Activated gamma-delta T cell treated with Interleukin-2 at 50 U/mL for 16 hours (primary cell): ENCODE measurements around the gene ZNF407.

Source experiments
- DNase-seq: peaks from one replicate; pipeline ENCODE4 v3.0.0-alpha.2; 2020

Gene ZNF407

DNA sequence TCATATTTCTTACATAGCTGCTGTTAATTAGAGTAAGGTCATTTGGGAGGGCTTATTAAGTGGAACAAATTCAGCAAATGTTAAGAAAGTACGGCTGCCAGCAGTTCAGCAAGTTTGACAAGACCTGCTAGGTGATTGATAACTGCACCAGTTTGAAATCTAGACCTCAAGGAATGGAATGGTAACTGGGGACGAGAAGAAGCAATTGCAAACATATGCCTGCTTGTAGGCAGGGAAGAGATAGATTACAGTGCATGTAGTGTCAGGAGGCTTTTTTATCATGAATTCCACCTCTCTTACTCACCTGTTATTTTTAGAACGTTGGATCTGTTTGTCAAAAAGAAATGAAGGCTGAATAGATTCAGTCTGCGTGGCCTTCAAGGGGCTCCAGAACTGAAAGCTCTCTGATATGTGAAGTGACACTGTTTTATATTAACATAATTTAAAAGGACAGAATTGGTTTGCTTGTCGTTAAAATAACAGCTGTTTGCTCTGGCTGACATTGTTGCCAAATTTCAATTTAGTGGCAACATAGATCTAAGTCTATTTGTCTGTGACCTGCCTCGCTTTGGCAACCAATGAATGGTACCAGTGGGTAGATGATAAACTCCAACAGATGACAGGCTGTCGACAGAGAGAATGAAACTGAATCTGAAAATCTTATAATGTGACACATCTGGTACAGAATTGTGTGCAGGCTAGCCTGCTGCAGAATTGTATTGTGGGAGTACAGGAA lies 199.3 kb downstream of the ZNF407 start:
- DNase-seq = no peak

DNA sequence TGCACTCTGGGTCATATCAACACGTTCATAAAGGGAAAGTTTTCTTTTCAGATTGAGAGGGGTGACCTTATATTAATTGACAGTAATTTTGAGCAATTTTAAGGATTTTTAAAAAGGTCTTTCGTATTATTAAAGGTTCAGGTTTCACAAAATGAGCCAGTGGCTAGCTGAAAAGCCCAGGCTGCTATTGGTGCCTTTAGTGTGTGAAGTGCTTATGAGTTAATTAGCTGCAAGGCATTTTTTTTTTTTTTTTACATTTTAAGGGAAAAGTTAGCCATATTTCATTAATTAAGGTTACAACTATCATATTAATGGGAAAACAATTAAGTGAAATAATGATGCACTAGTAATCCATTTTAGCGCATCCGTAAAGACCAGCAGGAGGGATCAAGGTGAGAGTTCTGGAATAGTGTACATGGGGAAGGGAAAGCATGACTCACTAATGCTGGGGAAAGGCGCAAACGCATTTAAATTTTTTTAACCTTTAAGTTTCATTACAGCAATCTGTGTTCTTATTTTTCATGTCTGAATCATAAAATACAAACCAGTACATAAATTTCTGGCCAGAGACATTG lies 200.0 kb downstream of the ZNF407 start:
- DNase-seq = no peak

DNA sequence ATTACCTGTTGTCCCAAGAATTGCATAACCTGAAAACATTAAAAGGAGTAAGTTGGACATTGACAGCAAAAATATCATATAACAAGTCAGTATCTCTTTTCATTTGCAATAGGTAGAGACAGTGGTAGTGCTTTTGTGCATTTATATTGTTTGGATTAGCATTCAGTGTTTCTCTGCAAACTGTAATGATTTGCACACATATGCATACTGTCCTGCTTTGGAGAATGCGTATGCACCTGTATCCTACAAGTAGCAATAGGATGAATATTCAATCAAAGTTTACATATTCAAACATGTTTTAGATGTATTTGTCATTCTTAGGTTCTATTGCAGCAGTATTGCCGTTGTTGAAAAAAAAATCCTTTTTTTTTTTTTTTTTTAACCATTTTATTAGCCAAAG lies 201.9 kb downstream of the ZNF407 start:
- DNase-seq = no peak

DNA sequence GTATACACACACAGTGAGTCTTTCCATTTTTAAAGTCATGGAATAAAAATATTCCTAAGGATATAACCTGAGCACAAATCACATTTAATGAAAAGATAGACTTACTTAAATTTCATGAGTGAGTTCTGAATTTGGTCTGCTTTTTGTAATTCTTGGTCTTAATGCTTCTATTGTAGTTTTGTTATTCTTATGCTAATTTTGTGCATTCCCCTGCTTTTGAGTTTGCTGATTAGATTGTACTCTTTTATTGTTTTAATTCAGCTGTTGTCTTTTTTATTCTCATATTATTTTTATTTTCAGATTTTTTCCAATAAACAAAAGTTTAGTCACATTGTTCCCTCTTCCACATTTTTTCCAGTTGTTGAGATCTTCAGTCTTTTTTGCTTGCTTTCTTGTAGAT lies 202.4 kb downstream of the ZNF407 start:
- no peak for DNase-seq

DNA sequence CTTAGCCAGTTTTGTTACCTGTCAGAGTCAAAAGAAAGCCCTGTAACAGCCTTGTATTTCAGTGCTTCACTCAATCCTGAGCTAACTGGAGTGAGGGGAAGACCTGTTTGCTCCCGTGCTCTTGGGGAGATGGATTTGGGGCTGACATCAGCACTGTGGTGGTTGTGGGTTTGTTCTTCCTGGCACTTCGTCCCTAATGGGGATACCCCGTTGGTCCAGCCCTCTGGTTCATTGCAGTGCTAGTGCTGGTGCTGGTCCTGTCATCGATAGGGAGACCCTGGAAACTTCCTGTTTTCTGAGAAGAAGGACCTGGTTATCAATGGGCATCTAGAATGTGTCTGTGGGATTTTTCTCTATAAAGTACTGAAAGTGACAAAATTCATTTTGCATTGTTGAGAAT lies 205.4 kb downstream of the ZNF407 start:
- no peak for DNase-seq

DNA sequence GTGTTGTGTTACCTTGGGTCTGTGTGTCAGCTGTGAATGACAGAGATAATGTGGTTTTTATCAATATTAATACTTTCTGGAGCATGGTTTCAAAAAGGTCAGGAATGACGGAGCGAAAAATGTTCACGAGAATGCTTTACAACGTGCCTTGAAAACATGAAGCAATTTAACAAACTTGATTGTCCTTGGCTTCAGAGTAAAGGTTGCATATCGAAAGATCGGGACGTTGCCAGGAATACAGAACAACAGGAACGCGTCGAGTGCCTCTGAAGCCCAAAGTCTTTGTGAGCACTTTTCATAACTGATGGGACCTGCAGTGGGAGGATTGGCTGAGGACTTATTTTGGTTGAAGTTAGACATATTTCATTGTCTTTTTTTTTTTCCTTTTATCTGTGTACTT lies 206.1 kb downstream of the ZNF407 start:
- no peak for DNase-seq

DNA sequence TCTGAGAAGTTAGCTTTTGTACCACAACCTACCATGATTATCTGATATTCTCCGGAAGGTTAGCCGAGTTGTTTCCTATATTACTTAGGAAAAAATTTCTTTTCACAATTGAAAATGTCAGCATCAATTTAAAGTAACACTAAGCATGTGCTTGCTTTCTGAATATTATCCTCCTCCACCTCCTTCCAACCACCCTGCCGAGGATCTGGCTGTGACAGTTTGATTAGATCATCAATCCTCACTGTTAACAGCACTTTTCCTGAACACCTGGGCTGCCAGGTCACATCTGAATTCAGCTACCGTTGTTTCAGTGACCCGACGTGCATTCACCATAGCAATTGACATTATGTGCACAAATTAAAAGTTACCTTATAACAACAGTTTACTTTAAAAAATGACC lies 207.0 kb downstream of the ZNF407 start:
- no peak for DNase-seq

DNA sequence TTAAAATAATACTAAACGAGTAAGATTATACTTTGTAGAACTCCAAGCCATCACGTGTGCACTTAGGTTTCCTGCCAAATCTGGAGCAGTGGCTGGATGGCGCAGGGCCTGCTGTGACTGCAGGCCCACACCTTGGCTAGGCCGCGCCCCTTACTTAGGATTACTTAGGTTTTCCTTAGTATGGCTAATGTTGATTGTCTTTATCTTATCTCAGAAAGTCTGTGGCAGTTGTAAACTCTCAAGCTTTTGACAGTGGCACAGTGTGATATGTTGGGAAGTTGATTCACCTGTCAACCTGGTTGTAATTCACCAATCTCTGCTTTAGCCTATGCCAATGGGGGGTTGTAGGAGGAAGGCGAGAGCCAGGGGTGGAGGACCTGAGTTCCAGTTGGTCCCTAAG lies 208.4 kb downstream of the ZNF407 start:
- no peak for DNase-seq

DNA sequence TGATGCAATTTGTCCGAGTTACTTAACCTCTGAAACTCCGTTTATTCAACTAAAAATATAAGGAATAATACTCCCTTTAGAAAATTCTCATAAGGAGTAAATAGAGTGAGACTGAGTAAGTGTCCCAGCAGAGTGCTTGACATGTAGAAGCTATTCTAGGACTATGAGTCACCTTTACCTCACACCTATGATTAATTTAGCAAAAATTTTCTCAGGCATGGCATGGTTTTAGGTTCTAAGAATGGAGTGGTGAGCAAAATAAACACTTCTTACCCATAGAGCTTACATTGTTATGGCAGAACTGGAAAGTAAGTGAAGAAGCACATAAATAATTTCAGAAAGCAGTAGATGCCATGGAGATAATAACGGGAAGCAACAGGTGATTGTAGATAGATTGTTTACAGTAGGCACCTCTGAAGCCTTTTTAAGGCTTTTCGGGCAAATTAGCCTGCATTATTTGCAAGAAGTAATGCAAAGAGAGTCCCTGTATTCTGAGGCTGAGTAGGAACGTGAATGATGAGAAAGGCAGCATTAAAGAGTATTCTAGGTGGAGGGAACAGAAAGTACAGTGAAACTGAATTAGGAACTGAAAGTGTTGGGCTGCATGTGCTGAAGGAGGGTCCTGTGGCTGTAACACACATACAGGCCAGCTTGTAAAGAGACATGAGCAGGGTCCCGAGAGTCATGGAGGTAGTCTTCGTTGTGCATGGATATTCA lies 209.2 kb downstream of the ZNF407 start:
- no peak for DNase-seq

DNA sequence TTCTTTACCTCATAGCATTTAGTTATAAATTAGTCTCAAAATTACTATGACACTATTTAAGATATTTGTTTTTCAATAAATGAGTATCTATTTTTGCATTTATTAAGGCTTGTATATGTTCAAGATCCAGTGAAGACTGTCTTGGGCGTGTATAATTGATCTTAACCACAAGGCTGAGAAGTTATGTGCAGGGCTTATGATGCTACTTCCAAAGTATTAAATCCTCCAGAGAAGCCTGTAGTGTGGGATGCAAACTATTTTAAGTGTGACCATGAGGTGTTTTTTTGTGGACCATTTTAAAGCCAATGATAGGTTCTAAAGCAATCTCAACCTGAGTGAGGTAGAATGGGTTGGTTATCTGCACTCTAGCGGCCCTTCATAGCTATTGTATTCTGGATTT lies 219.9 kb downstream of the ZNF407 start:
- no peak for DNase-seq

DNA sequence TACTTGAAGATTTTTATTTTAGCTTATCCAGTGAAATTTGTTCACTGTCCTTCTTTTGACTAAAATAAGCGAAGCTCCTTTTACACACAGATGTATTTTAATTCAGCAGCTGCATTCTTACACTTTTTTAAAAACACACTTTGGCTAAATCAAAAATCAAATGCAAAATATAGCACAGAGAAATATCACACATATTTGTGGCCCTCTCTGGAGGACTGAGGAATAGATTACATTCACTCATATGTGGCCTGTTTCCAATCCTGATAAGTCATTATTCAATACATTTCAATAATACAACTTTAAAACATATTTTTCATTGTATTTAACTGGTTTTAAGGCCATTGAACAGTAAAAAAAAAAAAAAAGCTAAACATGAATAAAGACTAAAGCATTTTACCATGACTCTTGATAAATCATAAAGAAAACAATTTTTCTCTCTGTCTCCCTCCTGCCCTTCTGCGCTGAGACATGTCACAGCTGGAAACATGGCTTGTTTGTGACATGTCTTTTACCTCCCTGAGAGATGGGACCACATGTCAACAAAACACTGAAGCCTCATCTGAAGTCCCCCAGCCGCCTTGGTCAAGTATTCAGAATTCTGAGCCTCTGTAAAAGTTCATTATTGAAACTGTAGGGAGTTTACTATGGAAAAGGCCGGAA lies 221.0 kb downstream of the ZNF407 start:
- no peak for DNase-seq

DNA sequence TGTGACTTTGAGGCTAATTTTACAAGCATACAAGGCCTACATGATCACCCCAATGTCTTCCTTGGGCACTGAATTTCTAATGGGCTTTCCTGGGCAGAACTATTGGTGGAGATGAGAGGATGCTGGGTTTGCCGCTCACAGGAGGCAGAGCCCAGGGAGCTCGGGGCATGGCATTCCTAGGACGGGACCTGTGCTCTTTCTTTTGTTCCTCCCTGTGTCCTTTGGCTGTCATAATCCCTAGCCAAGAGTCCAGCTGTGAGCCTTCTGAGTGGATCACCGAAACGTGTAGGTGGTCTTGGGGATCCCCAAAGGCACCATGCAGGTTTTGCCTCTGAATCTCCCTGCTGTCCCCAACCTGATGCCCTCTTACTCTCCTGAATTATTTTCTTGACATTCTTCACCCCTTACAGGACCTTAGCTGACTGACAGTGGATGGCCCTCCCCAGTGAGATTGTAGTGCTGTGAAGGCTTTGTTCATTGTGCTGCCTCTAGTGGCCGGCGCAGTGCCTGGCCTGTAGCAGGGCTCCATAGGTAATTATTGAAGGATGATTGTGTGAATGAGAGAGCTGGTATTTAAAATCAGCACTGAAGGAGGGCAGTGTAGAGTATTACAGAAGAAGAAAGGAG lies 221.9 kb downstream of the ZNF407 start:
- DNase-seq = no peak

DNA sequence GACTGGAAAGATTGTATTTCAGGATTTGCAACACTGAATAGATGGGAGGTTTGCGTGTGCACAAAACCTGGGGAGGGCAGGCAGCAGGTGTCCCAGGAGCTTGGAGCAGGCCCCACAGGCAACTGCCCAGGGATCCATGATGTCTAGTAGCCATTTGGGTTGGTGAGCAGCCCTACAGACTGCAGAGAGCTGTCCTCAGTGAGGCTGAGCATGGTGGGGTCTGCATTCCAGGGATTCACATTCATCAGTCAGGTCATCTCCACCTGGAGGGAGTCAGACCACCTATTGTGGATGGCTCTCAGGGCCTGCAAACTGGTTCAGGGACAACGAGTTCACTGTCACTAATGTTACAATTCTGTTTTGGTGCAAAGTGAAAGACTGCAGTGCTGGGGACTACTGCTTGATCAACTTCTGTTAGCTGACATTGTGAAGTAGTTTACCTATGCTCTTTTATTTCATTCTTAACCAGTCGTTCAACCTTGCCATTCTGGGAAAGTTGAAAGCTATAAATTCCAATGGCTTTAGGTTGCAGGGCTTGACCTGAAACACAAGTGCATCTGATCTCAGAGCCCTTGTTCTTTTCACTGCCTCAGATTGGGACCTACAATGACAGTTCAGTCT lies 222.6 kb downstream of the ZNF407 start:
- DNase-seq = no peak

DNA sequence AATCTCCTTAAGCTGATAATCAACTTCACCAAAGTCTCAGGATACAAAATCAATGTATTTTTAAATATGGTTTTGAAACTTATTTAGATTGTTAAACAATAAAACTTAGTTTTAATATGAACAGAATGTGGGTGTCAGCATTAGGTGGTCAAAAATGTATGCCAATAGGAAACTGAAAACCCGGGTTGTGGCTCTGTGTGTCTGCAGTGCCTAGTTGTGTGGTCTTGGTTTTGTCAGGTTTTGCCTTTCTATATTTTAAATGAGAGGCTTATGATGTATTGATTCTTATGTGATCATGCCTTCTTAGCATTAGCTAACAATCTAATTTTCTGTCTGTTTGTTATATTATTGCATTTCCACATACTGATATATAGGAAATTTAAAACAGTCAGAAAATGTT lies 227.8 kb downstream of the ZNF407 start:
- DNase-seq = no peak

DNA sequence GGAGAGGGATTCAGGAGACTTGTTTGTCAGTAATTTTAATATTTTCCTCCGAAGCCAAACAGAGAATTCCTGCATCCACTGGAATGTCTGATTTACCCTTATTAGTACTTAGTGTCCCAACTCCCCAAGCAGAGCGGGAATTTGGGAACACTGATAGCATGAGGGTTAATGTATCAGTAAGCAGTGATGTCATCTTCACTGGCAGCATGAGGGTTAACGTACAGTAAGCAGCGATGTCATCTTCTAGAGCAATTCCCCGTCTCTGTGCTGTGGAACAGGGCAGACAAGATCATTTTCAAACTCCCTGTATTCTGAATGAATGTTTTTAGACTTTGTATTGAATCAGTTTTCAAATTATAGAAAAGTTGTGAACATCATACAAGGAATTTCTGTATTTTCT lies 228.9 kb downstream of the ZNF407 start:
- DNase-seq = no peak

DNA sequence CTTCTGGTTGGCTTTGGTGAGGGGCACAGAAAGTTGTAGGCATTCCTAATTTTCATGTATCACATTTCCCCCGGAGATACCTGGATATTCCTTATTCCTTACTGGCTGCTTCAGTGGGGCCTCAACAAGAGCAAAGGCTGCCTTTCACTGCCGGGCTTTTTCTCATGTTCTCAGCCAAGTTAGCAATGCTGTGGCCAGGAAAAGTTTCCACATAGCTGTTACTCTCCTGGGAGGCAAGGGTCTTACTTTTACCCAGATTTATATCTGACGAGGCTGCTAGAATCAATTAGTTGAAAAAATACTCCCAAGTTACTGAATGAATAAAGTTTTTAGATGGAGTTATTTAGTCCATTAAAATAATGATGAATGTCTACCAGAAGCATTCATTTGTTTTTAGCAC lies 230.5 kb downstream of the ZNF407 start:
- no peak for DNase-seq

DNA sequence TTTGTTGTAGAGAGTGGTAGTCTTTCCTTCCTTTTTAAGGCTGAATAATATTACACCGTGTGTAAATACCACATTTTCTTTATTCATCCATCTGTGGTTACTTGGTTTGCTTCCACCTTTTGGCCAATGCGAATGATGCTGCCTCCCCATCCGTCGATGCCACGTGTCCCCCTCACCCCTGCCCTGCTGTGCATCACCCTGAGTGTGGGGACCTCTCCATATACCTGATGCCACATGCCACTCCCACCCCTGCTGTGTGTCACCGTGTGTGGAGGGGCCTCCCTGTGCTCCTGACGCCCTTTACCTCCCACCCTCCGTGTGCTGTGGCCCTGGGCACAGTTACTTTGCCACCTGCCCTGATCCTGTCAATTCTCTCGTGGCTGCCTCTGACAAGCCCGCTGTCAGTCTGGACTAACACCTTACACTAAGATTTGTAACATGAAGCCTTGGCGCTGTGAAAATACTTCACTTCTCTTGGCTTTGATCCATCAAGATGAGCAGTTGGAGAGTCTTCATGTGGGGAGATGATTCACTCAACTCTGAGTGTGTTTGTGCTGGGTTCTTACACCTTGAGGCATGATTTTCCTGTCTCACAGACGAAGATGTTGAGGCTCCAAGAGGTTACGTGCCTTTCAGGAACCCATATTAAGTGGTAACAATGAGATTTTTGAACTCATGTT lies 234.0 kb downstream of the ZNF407 start:
- DNase-seq = no peak

DNA sequence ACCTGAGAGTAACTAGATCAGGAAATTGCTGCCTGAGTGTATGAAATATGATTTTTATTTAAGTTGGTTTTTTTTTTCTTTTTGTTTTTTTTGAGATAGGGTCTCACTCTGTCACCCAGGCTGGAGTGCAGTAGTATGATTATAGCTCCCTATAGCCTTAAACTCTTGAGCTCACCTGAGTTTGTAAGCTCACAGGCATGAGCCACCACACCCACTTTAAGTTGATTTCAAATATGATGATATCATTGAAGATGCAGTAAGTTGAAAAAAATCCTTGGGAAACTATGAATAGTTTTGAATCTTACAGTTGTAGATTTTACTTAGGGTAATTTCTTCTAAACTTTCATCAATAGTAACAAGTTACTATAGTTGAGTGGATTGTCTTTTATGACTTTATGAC lies 234.7 kb downstream of the ZNF407 start:
- no peak for DNase-seq

DNA sequence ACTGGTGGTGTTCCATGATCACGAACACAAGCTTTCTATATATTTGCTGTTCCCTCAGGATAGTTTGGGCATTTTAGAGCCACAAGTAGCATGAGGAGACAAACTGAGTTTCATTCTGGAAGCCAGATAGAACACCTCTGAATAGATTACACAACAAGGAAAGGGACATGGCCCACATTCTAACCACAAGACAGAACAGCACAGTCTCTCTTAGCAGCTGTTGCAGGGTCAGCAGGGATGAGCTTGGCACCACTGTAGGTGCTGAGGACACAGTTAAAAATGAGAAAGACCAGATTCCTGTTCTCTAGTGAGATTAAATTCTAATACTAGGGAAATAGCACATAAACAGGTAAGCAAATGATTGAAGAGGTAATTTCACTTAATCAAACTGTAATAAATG lies 235.3 kb downstream of the ZNF407 start:
- no peak for DNase-seq

DNA sequence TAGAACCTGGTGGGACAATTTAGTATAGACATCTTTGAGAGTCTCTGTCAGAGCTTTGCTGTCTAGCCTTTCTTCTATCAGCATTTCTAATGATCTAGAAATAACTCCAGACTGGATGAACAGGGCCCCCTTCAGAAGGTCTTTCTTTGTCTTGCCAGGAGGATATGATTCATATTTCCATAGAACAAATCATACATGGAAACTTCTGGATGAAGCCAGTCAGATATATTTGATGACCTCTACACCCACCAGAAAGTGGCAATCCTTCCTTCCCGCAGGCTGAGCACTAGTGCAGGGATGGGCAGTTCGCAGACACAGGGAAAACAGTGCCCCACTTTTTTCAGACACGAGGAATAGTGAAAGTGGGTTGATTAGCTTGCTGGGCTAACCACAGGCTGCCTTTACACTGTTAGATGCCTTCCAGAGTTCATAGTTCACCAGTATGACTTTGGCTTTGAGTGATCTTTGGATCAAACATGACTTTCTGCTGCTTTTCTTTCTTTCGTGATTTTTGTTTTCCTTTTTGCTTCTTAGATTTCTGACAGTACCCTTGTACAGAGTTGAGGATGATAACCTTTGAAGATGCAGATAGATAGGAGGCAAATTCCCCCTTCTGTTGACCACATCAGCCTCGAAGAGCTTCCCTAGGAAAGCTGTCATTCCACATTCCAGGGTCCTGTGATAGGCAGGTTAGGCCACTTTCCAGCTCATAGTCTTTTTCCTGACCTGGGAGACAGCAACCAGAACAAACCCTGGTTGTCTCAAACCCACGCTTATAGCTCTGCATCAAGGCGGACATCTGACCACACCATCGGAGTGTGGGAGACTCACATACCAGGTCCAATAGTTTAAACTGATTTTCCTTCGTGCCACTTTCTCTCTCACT lies 237.0 kb downstream of the ZNF407 start:
- DNase-seq = no peak
